Heart left ventricle (tissue), 16 donors: ENCODE results near the gene SSPN. TPM values are rescaled to one million over a fixed set of nuclear protein-coding genes. Genes with fewer than 3 reads are reported as not detected.

Experiments used
- ATAC-seq, 4 donors: fragments of 200-7000 bp; cut with Tn5 transposase; one replicate each; pipeline ENCODE4 v1.9.1; 2020 to 2022; ENCODE audit warnings: moderate library complexity in 4 of 4, mild to moderate bottlenecking in 3 of 4, moderate number of reproducible peaks in 1 of 4
- DNase-seq, 5 donors: peaks; one replicate each; pipeline ENCODE4 v3.0.0-alpha.2; 2020
- H3K27ac ChIP-seq, 12 donors: fragments of 200-600 bp; sonication (generic) in 4 of 12; one replicate each; pipeline versions ENCODE4 v1.5.0 to v1.8.0; 2016 to 2022; ENCODE audit warnings: mild to moderate bottlenecking in 2 of 12
- H3K27me3 ChIP-seq, 9 donors: fragments of 200-600 bp; sonication (generic) in 2 of 9; one replicate each; pipeline versions ENCODE4 v1.5.1 to v1.8.0; 2016 to 2022; ENCODE audit warnings: mild to moderate bottlenecking in 3 of 9
- H3K36me3 ChIP-seq, 9 donors: fragments of 200-600 bp; sonication (generic) in 2 of 9; one replicate each; pipeline versions ENCODE4 v1.5.0 to v1.8.0; 2018 to 2022; ENCODE audit warnings: mild to moderate bottlenecking in 2 of 9
- H3K4me1 ChIP-seq, 12 donors: fragments of 200-600 bp; sonication (generic) in 4 of 12; one replicate each; pipeline versions ENCODE4 v1.5.0 to v1.8.0; 2016 to 2022; ENCODE audit warnings: mild to moderate bottlenecking in 3 of 12
- H3K4me3 ChIP-seq, 12 donors: fragments of 200-600 bp; sonication (generic) in 4 of 12; one replicate each; pipeline versions ENCODE4 v1.5.0 to v1.8.0; 2017 to 2022; ENCODE audit warnings: mild to moderate bottlenecking in 9 of 12, moderate library complexity in 4 of 12
- H3K9me3 ChIP-seq, 12 donors: fragments of 200-600 bp; sonication (generic) in 4 of 12; one replicate each; pipeline versions ENCODE4 v1.5.0 to v1.8.0; 2016 to 2022; ENCODE audit warnings: mild to moderate bottlenecking in 1 of 12
- POLR2A ChIP-seq, 2 donors: fragments of 450-650 bp; IDR thresholded peaks; one replicate each; pipeline ENCODE4 v1.6.1; 2017; ENCODE audit warnings: antibody characterized with exemption in 2 of 2, mild to moderate bottlenecking in 2 of 2, moderate library complexity in 2 of 2
- WGBS, 4 donors: extraction: QIAGEN DNeasy Blood & Tissue Kit in 2 of 4; methylation state at CpG; one replicate each; pipeline versions ENCODE4 v1.1.5 to v1.1.7; 2013 to 2018; 5-methylcytosine and 5-hydroxymethylcytosine counted together
- intact Hi-C, 10 donors: fragments of 100-400 bp; cut with DNase I; formaldehyde crosslinking; loops; one replicate each; pipeline versions ENCODE4 v1.11.1 to v1.14.2; 2022
- polyA plus RNA-seq, 2 donors: library from polyadenylated mRNA; stranded (reverse); fragments of 200-250 nt; gene quantifications; one replicate each; pipeline ENCODE4 v1.2.3, GENCODE V29; 2013
- total RNA-seq, 9 donors: library from RNA; depleted of rRNA in 2 of 9; stranded (reverse); fragments of >200 nt in 2 of 9; fragmentation: NEBNext Ultra II Directional in 3 of 9; extraction: Animal tissue kit (Norgen Biotek cat#: 25700) in 3 of 9; gene quantifications; one replicate each; pipeline versions ENCODE4 v1.1.0 to v1.2.4, GENCODE V29; 2016 to 2023
- TF ChIP-seq, protein P1 (sequence below), 12 donors: fragments of 200-600 bp; sonication (generic) in 4 of 12; IDR thresholded peaks; one replicate each; pipeline versions ENCODE4 v1.5.0 to v1.8.0; 2018 to 2022; ENCODE audit warnings: antibody characterized with exemption in 12 of 12, mild to moderate bottlenecking in 5 of 12
- donor health status: ischemic (EF 13 %, LVEDD 7.1; RV severe dilation, severe dysfunction).
- donor health status: healthy with polysubstance abuse.
- donor health status: DM: no; HTN: yes; CAD: no.
- donor health status: DM: no; HTN: no; CAD: no.
- donor health status: ischemic (EF 25% LVEDD 6.9; RV normal size, moderate dysfunction).
- donor health status: ischemic (EF 25% LVEDD 5.7; RV mildly dilated, moderate dysfunction).
- donor health status: healthy.
- donor health status: DM: yes; HTN: yes; CAD: no.
- donor health status: ischemic (EF 35%, LVEDD 5.7; RV mildly dilated, moderate dysfunction).
- donor health status: nonischemic (EF 11% LVEDD 7.7; RV severe dilation, severe dysfunction).
- donor health status: DM: yes; HTN: yes; CAD: no.
- donor health status: PGD.
- donor health status: ischemic (EF 29% LVEDD 5.4; RV normal size, mild dysfunction).
- donor health status: nonischemic (EF 23%, LVEDD 6.1; RV moderate dilation, normal function).

The SSPN gene
- total and polyA plus RNA-seq, 11 donors, result 7.5 to 109 (median 56.1) TPM

DNA sequence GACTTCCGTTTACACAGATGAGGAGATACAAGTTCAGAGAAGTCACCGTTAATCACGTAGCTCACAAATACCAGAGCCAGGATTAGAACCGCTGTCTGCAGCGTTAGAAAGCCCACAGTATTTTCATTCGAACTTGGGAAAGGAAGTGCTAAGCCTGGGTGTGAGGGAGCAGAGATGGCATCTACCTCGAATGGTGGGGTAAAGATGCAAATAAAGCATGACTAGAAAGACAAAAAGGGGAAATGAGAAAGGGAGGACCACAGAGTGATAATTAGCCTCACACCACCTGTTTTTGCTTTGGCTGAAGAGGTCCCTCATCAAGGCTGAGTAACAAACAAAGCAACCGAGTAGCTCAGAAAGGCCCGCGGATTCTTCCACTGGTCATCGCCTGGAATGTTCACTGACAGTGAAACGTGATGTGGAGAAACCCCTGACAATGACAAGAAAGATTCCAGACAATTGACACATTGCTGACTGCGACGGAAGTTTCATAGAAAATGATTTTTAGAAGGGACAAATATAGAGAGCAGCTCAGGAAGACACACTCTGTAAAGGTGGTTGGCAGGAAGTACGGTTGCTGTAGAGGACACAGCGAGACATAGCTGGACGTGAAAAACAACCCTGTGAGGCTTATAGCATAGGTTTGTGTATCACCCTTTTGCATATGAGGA lies 39.0 kb upstream of the SSPN start:
- H3K4me1 ChIP-seq, result peaks cover 0 to 19% (median 7%) of the 10 kb centered on the region in 12 donors
- H3K36me3 ChIP-seq, result no peaks in the 10 kb centered on the region
- DNase-seq, result no peak
- H3K4me3 ChIP-seq, result no peak overlapping the region
- TF ChIP-seq POLR2A (IDR thresholded peaks at IDR 0.05), result no peak
- TF ChIP-seq, protein P1, sequence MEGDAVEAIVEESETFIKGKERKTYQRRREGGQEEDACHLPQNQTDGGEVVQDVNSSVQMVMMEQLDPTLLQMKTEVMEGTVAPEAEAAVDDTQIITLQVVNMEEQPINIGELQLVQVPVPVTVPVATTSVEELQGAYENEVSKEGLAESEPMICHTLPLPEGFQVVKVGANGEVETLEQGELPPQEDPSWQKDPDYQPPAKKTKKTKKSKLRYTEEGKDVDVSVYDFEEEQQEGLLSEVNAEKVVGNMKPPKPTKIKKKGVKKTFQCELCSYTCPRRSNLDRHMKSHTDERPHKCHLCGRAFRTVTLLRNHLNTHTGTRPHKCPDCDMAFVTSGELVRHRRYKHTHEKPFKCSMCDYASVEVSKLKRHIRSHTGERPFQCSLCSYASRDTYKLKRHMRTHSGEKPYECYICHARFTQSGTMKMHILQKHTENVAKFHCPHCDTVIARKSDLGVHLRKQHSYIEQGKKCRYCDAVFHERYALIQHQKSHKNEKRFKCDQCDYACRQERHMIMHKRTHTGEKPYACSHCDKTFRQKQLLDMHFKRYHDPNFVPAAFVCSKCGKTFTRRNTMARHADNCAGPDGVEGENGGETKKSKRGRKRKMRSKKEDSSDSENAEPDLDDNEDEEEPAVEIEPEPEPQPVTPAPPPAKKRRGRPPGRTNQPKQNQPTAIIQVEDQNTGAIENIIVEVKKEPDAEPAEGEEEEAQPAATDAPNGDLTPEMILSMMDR (IDR thresholded peaks at IDR 0.05), result no peak
- H3K27ac ChIP-seq, result no peak overlapping the region
- no peaks in the 10 kb centered on the region for H3K9me3 ChIP-seq
- ATAC-seq, result no peak
- intact Hi-C loops, result no loop called here
- no peaks in the 10 kb centered on the region for H3K27me3 ChIP-seq
- 76 to 80% (median 79%) methylated on average over 17 of the region's 17 CpGs for WGBS, 4 donors

DNA sequence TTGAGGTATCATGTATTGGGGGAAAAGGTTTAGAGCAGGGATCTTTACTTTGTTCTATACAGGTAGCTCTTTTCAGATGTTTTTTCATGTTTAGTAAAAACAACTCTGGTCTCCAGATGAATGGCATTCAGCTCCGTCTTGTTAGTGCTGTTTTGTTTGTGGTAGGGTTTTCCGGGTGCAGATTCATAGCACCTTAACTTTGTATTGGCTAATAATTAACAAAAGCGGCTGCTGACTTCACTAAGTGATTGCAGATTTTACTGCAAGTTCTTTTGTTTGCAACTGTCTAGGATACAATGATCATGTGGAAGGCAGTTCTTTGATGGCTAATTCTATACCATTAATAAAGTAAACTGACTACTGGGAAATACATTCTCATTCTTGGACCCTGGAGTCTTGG lies 38.4 kb upstream of the SSPN start:
- peaks cover 0 to 18% (median 6%) of the 10 kb centered on the region in 12 donors for H3K4me1 ChIP-seq
- 61 to 84% (median 65%) methylated on average over 3 of the region's 3 CpGs for WGBS, 4 donors

DNA sequence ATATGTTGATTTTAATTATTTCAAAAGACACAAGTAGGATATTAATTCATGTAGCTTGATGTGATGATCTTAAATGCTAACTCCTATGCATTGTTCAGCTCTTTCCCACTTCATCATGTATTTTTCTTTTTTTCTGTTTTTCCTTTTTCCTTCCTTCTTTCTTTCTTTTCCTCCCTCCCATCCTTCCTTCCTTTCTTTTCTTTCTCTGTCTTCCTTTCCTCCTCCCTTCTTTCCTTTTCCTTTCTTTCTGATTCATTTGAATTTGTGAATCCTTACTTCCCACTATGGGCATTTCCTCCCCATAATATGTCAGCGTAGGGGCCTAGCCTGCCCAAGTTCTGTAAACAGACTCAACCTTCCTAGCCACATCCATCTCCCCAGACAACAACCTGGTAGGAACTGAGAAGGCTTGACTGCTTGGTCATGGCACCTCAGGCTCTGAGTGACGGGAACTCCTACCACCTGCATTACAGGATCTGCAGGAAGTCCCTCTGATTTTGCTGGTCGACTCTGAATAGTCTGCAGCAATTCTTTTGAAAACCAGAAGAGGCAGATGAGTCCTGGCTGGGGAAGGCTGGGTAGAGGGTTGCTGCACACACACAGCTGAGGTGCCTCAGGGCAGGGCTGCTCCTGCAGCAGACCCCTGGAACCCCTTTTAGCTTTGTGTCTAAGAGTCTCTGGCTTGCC lies 37.2 kb upstream of the SSPN start:
- TF ChIP-seq, protein P1 (IDR thresholded peaks at IDR 0.05), result no peak
- no peak for TF ChIP-seq POLR2A (IDR thresholded peaks at IDR 0.05)
- no peaks in the 10 kb centered on the region for H3K9me3 ChIP-seq
- H3K4me1 ChIP-seq, result peaks cover 0 to 11% (median 5%) of the 10 kb centered on the region in 12 donors
- DNase-seq (no peak), ATAC-seq (no peak)
- H3K4me3 ChIP-seq, result no peak overlapping the region
- intact Hi-C loops, result no loop called here
- H3K27ac ChIP-seq, result no peak overlapping the region
- H3K36me3 ChIP-seq, result no peaks in the 10 kb centered on the region
- 67 to 72% (median 70%) methylated on average over 3 of the region's 3 CpGs for WGBS, 4 donors
- no peaks in the 10 kb centered on the region for H3K27me3 ChIP-seq

More for the DNA sequence above, 38.4 kb upstream of the SSPN start:
- Histone ChIP-seq H3K27me3 (no peaks in the 10 kb centered on the region), H3K36me3 (no peaks in the 10 kb centered on the region), H3K9me3 (no peaks in the 10 kb centered on the region), H3K4me3 (no peak overlapping the region), H3K27ac (no peak overlapping the region)
- TF ChIP-seq POLR2A (IDR thresholded peaks at IDR 0.05), result no peak
- TF ChIP-seq, protein P1 (IDR thresholded peaks at IDR 0.05), result no peak
- ATAC-seq (no peak), DNase-seq (no peak)
- intact Hi-C loops, result no loop called here

DNA sequence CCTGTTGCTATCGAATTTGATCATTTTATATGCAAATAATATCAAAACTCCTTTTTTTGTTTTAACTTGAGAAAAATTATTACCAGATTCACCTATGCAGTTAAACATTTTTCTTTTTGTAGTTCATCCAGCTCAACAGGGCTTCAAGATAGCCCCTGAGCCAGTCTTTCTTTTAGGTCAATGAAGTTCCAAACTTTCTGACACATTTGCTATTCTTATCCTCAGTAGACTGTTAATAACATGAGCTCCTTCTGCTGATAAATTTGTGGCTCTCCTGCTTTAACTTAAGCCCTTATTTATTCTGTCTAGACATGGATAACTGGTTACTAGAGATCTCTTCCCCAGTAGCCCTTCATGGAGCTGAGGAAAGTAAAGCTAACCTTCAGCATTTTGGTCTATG lies 33.2 kb upstream of the SSPN start:
- H3K4me1 ChIP-seq, result no peaks in the 10 kb centered on the region
- ATAC-seq, result no peak
- DNase-seq, result no peak
- H3K4me3 ChIP-seq, result no peak overlapping the region
- no peak overlapping the region for H3K27ac ChIP-seq
- no peak for TF ChIP-seq POLR2A (IDR thresholded peaks at IDR 0.05)
- TF ChIP-seq, protein P1 (IDR thresholded peaks at IDR 0.05), result no peak
- H3K36me3 ChIP-seq, result no peaks in the 10 kb centered on the region
- no peaks in the 10 kb centered on the region for H3K9me3 ChIP-seq
- WGBS, 4 donors, result 87 to 95% (median 88%) methylated on average over 1 of the region's 1 CpG
- intact Hi-C loops, result no loop called here
- H3K27me3 ChIP-seq, result no peaks in the 10 kb centered on the region
